LNCaP clone FGC (cell line): Measurements from ENCODE around the gene ARHGEF40.

Experiments used
- DNase-seq: peaks from one replicate; pipeline ENCODE4 v3.0.0-alpha.2; 2011; ENCODE audit warnings: low read depth
- H3K4me3 ChIP-seq: 2 replicates; pipeline ENCODE4 v1.5.1; 2011; ENCODE audit warnings: mild to moderate bottlenecking, low read depth, low read length, control low read depth
- TF ChIP-seq, protein P1 (sequence below): IDR thresholded peaks from 2 replicates; pipeline ENCODE4 v1.5.1; 2012; ENCODE audit warnings: mild to moderate bottlenecking; ENCODE audit not compliant: control insufficient read depth, insufficient read depth; ENCODE audit errors: extremely low read depth

The ARHGEF40 gene

DNA sequence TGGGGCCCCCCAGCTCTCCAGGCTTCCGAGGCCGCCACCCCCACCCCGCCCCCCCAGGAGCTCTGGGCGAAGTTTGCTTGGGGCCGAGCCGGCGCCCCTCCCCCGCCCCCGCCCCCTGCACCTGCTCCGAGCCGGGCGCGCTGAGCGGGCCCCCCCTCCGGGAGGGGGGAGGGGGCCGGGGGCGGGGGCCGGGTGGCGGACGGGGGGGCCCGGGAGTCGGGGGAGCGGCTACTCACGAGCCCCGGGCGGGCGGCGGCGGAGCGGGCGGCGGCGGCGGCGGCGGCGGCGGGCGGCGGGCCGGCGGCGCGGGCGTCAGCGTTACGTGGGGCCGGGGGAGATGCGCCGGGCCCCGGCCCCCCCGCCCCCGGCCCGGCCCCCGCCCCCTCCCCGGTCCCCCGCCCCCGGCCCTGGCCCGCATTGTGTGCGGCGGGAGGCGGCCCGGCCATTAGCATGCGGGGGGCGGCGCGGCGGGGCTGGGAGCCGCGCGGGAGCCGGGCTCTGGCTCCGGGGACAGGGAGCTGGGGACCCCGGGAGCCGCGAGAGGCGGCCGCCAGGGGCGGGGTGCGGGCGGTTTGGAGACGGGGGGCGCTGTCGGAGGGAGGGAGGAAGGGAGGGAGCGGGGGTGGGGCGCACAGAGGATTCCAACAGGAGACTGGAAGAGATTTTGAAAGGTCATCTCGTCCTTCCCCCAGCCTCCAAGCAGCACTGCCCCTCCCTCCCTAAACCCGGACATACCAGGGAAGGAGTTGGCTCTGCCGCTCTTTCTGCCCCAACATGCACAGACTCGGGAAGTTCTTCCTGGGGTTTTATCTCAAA, 28.2 kb downstream of the ARHGEF40 start, which contains the start of gene ZNF219:
ZNF219 (minus strand) TSS at position 580 of the 816 bp plus-strand sequence. CDS start 5,064 bp downstream, outside the sequence.
- peak within 1 kb of the TSS; percentile 72 for H3K4me3 ChIP-seq
- TF ChIP-seq, protein P1, sequence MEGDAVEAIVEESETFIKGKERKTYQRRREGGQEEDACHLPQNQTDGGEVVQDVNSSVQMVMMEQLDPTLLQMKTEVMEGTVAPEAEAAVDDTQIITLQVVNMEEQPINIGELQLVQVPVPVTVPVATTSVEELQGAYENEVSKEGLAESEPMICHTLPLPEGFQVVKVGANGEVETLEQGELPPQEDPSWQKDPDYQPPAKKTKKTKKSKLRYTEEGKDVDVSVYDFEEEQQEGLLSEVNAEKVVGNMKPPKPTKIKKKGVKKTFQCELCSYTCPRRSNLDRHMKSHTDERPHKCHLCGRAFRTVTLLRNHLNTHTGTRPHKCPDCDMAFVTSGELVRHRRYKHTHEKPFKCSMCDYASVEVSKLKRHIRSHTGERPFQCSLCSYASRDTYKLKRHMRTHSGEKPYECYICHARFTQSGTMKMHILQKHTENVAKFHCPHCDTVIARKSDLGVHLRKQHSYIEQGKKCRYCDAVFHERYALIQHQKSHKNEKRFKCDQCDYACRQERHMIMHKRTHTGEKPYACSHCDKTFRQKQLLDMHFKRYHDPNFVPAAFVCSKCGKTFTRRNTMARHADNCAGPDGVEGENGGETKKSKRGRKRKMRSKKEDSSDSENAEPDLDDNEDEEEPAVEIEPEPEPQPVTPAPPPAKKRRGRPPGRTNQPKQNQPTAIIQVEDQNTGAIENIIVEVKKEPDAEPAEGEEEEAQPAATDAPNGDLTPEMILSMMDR, result no peak
- no peak for DNase-seq

DNA sequence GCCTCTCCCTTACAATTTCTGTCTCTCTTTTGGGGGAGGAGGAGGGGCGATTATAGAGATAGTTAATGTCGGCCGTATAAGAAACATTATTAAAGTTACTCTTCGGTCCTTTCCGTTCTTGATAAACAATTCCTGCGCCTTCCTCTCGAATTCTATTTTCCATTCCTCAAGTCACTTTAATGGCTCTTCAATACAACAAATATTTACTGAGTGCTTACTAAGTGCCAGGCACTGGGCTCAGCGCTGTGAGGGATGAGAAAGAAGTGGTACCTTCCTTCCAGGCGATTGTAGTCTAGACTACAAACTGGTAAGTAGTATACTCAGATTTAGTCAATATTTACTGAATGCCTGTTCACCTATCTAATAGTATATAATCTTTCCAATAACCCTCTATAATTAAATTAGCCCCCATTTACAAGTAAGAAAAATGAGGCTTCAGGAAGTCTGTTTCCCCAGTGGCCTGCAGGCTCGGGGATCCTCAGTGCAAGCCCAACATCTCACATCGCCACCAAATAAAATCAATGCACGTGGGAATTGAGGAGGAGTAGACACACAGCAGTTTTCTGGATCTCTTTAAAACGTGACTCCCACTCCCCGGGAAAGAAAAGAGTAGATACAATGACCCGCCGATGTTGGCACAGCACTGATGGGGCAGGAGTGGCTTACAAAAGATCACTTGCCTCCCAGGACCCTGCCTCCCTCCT, 28.9 kb downstream of the ARHGEF40 start:
- H3K4me3 ChIP-seq, result peak overlapping the region; percentile 72
- DNase-seq, result no peak
- TF ChIP-seq, protein P1, result no peak

DNA sequence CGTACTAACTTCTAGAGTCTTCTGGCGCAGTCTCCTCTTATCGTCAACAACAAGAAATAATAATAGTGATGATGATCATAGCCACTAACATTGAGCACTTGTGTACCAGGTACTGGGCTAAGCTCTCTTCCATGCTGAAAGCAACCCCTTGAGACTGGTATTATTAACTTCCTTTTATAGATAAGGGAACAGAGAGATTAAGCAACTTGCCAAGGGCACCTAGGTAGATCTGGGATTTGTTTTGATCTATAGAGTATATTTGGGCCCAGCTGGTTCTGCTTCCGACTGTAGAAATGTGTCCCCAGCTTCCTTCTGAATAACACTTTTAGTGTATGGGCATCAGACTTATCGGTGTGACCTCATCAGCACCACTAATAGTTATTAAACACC, 29.5 kb downstream of the ARHGEF40 start:
- DNase-seq, result no peak
- peak overlapping the region; percentile 72 for H3K4me3 ChIP-seq
- TF ChIP-seq, protein P1, result no peak

DNA sequence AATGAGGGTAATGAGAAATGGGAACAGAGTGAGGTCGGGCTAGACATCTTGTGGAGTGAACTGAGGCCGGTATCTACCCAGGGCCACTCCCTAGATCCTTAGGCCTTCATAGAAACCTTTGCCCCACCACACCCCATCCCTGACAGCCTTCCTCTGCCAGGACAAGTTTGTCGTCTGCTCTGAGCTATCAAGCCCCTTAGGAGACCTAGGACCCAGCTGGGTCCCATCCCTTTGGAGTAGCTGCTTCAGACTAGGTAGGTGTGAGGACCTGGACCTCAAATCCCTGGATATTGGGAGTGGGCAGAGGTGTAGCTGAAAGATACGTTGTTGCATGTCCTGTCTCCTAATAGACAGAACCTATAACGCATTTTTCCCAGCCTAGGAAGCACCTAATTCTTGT, 30.8 kb downstream of the ARHGEF40 start, which contains the start of gene TMEM253:
TMEM253 (plus strand) TSS at position 136 of the 400 bp plus-strand sequence. CDS start 278 bp downstream, outside the sequence.
- H3K4me3 ChIP-seq, result no peak within 1 kb of the TSS
- TF ChIP-seq, protein P1, result no peak
- no peak for DNase-seq

DNA sequence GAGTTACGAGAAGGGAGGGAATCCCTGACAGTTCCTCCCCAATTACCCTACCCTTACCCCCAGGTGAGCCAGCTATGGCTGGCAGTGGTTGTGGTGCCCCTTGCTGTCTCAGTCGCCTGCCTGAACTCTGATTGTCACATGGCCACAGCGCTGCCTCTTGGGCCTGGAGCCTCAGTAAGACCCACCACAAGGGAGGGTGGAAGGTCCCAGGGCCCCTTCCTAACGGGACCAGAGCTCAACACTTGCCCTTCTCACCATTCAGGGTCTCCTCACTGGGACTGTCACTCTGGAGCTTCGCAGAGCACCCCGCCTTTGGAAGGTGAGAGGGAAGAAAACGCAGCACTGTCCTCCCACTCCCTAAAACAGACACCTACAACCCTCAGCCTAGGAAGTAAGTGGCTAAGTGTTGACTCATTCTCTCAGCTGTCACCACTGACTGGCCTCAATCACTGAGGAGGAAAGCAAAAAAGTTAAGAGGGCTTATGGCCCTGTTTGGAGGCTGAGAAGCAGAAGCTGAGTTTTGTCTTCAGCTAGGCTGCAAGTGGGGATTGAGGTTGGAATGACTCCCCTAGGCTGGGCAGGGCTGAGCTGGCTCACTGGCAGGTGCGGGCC, 31.8 kb downstream of the ARHGEF40 start:
- no peak for DNase-seq
- no peak overlapping the region for H3K4me3 ChIP-seq
- TF ChIP-seq, protein P1, result no peak

DNA sequence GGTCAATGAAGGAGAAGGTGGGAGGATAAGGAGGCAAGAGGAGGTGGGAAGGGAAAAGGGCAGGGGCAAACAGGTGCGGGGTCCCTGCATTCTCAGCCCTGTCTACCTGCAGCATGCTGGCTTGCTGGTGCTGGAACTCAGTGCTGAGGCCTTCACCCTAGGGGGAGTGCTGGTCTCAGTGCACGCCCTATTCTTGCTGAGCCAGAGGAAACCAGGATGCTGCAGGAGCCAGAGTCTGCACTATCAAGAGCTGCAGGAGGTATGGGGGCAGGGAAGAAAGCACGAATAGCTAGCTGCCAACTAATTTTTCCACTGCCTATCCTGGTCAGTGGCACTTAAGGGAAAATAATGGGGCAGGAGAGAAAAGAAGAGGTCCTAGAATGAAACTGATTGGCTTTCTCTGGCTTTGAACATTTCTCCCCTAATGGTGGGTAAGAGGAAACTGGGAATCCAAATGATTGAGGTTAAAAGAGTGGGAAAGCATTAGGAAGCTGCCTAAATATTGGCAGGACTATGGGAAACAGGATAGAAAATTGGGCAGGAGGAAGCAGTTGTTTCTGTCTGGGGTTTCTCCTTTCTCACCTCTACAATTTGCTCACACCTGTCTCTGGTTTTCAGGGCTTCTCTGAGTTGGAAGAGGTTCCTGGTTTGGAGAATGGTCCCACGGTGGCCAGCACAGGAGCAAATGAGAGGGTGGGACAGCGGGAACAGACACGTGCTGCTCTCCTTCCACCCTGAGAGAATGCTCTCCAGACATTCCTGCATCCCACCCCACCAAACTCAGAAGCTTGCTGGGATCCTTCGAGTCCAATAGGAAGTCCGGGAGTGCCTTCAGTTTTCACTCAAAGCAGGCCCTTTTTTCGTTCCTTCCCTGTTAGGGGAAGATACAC, 32.7 kb downstream of the ARHGEF40 start:
- TF ChIP-seq, protein P1, result no peak
- H3K4me3 ChIP-seq, result peak overlapping the region; percentile 74
- DNase-seq, result no peak
